HG03439 (cell line): ENCODE data around the gene PGAP6.
"Not testable (repeated sequence)": the region's sequence is repeated elsewhere in the genome, so short reads cannot be mapped to it uniquely, and the experiment has no call there.

Source experiments
- ATAC-seq: cut with Tn5 transposase; IDR thresholded peaks from one replicate; pipeline ENCODE4 v1.9.1; 2021; ENCODE audit warnings: mild to moderate bottlenecking, moderate library complexity; ENCODE audit not compliant: unreplicated experiment

PGAP6 gene, protein sequence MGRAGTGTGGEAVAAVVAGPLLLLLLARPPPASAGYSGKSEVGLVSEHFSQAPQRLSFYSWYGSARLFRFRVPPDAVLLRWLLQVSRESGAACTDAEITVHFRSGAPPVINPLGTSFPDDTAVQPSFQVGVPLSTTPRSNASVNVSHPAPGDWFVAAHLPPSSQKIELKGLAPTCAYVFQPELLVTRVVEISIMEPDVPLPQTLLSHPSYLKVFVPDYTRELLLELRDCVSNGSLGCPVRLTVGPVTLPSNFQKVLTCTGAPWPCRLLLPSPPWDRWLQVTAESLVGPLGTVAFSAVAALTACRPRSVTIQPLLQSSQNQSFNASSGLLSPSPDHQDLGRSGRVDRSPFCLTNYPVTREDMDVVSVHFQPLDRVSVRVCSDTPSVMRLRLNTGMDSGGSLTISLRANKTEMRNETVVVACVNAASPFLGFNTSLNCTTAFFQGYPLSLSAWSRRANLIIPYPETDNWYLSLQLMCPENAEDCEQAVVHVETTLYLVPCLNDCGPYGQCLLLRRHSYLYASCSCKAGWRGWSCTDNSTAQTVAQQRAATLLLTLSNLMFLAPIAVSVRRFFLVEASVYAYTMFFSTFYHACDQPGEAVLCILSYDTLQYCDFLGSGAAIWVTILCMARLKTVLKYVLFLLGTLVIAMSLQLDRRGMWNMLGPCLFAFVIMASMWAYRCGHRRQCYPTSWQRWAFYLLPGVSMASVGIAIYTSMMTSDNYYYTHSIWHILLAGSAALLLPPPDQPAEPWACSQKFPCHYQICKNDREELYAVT

DNA sequence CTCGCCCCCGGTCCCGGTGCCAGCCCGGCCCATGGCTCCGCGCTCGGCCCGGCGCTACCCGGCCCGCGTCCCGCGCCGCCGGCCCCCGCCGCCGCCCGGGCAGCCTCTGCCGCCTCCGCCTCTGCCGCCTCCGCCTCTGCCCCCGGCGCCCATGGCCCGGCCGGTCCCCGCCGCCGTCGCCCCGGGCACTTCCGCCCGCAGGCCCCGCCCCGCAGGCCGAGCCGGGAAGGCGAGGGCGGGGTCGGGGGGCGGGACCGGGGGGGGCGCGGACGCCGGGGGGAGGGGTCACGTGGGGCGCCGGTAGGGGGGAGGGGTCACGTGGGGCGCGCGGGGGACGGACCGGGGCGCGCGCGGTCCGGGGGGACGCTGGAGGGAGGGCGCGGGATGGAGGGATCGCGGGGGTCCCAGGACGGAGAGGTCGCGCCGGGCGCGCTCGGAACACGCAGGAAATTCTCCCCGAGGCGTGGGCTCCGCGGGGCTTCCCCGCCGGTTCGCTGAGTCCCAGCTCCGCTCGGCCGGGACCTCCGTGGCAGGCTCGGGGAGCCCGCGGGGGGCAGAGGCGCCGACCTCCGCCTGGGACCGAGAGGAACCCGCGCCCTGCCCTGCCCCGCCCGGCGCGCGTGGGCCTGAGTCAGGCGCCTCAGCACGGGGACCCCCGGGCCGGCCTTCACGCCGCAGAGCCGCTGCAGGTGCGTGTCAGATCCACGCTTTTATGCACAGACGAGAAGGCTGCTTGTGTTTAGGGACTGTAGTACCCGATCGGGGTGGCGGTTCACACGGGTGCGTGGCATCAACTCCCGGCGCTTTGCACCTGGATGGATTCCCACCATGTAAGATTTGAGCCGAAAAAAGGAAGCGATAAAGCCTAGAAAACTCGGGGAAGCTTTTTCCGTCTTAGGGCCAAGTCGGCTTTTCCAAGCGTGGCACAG, at the start of gene PGAP6:
TSS of gene PGAP6 (minus strand) at position 190 of the 929 bp plus-strand sequence. CDS start at position 33, 157 bp downstream.
- ATAC-seq, result peak; percentile 57

DNA sequence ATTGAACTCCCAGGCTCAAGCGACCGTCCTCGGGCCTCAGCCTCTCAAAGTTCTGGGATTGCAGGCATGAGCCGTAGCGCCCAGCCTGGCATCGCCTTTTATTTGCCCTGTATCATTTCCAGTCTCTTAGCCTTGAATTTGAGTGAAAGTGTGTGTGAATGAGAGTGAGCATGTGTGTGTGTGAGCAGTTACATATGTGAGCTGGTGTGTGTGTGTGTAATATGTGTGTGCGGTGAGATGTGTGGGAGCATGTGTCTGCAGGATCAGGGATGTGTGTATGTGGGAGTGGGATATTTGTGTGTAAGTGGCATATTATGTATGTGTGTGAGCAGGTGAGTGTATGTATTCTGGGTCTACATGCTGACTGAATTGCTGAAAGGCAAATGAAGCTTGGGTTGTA, 49.1 kb upstream of the PGAP6 start:
- no peak for ATAC-seq

DNA sequence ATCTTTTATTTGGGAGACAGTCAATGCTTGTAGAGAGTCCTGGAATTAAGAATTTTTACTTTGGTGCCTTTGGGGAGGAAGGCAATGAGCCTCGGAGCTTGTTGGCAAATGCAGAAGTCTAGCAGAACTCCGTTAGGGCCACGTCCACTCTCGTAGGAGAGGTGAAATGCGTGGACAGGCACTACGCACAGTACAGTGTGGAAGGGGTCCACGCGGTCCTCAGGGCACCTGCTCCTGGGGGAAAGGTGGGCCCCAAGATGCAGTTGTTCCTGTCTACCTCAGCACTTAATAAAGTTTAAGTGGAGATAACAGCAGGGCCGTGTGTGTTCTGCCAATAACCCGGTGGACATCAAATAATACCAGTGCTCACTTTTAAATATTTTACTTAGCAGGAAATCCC, 45.5 kb upstream of the PGAP6 start:
- ATAC-seq, result no peak

DNA sequence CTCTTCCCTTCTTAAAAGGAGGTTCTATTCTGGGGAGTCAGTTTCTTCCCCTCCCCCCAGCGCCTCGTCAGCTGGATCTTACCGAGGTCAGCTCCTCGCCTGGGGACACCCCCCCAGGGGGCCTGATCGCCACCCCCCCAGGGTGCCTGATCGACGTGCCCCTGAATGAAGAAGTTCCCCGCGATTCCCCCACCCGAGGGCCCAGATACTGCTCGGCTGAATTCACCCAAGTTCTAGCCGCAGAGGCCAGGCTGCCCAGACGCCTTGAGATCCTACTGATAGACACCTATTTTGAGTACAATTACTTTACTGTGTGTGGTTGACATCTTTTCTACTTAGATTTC, 45.1 kb upstream of the PGAP6 start:
- no peak for ATAC-seq

DNA sequence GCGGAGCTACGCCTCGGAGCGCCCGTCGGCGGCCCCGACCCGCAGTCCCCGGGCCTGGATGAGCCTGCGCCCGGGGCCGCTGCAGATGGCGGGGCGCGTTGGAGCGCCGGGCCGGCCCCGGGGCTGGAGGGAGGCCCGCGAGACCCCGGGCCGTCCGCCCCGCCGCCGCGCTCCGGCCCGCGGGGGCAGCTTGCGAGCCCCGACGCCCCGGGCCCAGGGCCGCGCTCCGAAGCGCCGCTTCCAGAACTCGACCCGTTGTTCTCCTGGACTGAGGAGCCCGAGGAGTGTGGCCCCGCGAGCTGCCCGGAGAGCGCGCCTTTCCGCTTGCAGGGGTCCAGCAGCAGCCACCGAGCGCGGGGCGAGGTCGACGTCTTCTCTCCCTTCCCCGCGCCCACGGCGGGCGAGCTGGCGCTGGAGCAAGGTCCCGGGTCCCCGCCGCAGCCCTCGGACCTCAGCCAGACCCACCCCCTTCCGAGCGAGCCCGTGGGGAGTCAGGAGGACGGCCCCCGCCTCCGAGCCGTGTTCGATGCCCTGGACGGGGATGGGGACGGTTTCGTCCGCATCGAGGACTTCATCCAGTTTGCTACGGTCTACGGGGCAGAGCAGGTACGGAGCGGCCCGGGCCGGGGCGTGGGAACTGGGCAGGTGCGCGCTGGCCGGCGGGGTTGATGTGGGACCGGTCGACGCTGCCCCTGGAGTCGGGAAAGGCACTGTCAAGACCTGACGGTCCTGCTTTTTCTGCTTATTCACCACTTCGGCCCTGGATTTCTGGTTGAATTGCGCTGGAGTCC, 44.5 kb upstream of the PGAP6 start:
- ATAC-seq, result peak; percentile 15

DNA sequence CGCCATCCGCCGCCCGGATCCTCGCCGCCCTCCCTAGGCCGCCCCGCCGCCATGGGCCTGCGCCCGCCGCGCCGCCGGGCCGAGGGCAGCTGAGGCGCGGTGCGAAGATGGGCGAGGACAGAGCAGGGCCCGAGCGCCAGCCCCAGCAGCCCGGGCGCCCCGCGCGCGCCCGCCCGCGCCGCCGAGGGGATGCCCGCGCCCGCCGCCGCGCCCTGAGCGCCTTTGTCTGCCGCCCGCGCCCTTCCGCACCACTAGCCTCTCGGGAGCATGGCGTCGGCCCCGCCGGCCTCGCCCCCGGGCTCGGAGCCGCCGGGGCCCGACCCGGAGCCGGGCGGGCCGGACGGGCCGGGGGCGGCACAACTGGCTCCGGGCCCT, 43.9 kb upstream of the PGAP6 start:
- peak; percentile 46 for ATAC-seq

DNA sequence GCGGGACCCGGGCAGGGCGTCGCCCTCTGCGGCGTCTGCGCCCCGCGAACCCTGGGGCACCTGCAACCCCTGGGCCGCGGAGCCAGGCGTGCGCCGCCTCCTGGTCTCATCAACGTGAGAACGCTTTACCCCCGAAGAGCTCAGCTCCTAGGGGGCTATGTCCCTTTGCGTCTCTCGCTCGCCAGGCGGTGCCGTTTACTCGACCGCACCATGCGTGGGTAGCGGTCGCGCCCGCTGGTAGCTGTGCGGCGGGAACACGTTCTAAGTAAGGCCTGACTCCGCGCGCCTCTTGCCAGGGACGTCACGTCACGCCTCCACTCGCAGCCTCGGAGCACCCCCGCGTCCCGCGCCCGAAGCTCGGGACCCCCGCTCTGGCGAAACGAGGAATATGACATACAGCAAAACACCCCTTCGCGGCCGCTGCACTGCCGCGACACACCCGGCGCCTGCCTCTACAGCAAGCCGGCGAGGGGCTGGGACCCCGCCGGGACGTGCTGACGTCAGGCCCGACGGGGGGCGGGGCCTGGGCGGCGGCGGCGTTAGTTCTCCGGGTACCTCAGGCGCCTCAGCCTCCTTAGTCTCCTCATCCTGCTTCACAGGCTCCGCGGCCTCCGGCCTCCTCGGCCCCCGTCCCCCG, 43.4 kb upstream of the PGAP6 start, which contains the start of gene RAB11FIP3:
TSS of gene RAB11FIP3 (plus strand) at position 568 of the 637 bp plus-strand sequence. CDS start 358 bp downstream, outside the sequence.
- peak; percentile 81 for ATAC-seq

DNA sequence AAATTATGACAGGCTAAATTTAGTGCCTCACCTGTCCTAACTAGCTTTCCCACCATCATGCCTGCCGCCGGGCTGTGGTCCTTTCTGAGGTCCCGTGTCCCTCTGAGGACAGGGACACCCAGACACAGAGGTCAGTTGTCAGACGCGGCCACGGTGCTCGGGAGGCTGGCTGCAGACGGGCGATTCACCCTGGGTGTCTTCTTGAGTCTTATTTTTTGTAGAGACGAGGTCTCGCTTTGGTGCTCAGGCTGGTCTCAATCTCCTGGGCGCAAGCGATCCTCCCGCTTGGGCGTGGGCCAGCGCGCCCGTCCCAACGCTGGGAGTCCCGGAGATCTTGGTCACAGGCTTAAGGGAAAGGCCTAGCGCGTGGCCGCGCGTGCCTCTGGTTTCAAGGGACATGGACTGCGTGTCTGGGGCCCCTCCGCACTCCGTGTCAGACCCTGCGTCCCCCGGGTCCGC, 42.9 kb upstream of the PGAP6 start:
- no peak for ATAC-seq

DNA sequence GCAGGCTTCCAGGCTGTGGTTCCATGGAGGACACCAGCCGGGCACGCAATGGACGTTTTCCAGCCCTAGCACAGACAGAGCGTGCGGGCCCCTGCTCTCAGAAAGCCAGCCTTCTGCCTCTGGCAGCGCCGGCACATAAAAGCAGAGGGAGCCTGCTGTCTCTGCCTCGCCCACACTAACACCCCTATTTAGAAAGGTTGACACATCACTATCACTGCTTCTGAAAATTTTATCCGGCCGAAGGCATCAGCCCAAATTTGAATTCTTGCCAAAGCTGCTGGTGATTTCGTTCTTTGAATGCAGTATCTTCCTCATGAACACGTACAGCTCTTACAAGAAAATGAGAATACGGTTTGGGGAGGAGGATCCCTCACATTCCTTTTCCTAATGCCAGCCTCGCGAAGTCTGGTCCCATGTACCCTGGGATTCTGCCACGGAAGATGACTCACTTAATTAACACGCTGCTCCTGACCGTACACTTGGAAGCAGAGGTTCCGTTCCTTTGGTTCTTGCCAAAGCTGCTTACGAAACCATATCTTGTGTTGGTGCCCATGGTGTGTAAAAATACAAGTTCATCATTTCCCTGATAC, 42.4 kb upstream of the PGAP6 start:
- ATAC-seq, result no peak

DNA sequence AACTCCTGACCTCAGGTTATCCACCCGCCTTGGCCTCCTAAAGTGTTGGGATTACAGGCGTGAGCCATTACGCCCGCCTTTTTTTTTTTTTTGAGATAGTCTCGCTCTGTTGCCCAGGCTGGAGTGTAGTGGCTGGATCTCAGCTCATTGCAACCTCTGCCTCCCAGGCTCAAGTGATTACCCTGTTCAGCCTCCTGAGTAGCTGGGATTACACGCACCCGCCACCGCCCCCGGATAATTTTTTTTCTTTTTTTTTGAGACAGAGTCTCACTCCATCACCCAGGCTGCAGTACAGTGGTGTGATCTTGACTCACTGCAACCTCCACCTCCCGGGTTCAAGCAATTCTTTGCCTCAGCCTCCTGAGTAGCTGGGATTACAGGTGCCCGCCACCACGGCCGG, 40.4 kb upstream of the PGAP6 start:
- not testable (repeated sequence) for ATAC-seq

DNA sequence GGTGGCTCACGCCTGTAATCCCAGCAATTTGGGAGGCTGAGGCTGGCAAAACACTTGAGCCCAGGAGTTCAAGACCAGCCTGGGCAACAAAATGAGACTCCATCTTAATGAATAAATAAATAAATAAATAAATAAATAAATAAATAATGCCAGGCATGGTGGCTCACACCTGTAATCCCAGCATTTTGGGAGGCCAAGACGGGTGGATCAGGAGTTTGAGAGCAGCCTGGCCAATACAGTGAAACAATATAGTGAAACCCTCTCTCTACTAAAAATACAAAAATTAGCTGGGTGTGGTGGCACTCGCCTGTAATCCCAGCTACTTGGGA, 33.4 kb upstream of the PGAP6 start:
- ATAC-seq, result not testable (repeated sequence)

DNA sequence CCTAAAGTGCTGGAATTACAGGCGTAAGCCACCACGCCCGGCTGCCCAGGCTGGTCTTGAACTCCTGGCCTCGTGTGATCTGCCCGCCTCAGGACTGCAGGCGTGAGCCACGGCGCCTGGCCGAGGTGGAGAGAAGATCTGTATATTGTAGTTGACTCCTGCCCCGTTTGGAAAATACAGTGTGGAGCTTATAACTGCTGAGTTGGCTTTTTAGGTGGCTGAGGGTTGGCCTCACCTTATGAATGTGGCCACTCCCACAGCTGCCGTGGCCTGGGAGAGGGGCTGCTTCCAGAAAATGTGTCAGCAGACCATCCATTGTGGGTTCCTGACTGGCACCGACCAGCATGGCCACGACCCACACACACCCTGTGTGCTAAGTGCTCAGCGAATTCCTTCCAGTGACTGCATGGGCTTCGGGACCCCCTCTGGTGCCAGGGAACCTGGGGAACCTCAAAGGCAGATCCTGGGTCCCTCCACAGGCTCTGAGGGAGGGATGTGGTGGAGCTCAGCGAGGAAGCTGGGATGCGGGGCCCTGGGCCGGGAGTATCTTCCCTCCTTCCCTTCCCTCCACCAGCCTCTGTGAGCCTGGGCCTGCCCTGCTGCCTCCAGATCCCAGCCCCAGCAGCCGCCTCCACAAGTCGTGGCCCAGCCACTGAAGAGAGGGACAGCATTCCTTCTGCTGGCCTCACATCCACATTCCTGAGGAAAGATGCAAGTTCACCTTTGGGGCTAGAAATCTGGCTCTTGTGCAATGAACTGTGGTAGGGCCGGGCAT, 32.8 kb upstream of the PGAP6 start:
- ATAC-seq, result no peak

DNA sequence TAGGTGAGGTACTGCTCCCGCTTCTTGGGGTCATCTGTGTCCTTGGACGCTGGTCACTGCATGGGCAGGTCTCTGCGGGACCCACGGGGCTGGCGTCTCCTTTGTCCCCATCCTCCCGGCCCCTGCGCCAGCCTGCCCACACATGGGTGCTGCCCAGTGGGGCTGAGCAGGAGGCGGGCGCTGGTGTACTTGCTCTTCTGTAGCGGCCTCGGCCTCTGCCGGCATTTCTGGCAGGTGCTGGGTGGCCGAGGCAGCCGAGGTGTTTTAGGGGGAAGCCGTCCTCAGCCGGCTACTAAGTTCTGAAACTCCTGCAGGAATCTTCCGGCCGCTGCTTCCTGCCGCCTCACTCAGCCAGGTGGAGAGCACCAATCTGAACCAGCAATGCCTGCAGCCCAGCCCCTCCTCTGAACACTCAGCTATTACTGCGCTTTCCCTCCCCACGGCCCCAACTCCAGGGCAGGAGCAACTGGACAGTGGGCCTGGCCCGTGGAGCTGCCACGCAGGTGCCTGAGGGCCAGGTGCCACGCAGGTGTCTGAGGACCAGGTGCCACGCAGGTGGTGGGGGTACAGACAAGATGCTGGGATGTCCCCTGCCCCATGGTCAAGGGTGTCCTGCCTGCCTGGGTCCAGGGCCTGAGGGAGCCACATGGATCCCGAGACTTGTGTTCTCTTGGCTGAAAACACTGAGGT, 29.9 kb upstream of the PGAP6 start:
- no peak for ATAC-seq

DNA sequence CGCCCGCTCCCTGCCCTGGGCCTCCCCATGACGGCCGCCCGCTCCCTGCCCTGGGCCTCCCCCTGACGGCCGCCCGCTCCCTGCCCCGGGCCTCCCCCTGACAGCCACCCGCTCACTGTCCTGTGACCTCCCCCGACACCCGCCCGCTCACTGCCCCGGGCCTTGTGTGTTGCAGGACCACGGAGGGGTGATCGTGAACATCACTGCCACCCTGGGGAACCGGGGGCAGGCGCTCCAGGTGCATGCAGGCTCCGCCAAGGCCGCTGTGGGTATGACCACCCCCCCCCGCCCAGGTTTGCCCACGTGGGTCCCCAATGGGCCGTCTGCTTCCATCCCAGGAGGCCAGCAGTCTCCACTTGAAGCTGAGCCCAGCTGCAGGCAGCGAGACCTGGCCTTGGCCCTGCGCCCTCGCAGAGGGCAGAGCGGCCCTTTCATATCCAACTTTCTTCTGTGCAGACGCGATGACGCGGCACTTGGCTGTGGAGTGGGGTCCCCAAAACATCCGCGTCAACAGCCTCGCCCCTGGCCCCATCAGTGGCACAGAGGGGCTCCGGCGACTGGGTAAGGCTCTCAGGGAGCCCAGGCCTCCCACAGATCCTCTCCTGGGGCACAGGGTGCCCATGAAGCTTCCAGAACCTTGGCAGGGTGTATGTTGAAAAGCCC, 28.9 kb upstream of the PGAP6 start:
- no peak for ATAC-seq

DNA sequence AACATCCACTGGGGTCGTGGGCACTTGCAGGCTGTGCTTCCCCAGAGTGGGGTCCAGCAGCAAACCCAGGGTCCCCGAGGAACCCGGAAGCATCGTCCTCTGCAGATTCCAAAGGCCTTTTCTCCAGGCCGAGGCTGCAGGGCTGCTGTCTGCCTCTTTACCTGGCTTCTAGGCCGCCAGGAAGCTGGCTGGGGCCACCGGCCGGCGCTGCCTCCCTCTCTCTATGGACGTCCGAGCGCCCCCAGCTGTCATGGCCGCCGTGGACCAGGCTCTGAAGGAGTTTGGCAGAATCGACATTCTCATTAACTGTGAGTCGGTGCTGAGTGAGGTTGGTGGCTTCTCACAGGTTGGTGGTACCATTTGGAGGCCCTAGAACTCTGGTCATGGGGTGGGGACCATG, 25.5 kb upstream of the PGAP6 start:
- no peak for ATAC-seq

DNA sequence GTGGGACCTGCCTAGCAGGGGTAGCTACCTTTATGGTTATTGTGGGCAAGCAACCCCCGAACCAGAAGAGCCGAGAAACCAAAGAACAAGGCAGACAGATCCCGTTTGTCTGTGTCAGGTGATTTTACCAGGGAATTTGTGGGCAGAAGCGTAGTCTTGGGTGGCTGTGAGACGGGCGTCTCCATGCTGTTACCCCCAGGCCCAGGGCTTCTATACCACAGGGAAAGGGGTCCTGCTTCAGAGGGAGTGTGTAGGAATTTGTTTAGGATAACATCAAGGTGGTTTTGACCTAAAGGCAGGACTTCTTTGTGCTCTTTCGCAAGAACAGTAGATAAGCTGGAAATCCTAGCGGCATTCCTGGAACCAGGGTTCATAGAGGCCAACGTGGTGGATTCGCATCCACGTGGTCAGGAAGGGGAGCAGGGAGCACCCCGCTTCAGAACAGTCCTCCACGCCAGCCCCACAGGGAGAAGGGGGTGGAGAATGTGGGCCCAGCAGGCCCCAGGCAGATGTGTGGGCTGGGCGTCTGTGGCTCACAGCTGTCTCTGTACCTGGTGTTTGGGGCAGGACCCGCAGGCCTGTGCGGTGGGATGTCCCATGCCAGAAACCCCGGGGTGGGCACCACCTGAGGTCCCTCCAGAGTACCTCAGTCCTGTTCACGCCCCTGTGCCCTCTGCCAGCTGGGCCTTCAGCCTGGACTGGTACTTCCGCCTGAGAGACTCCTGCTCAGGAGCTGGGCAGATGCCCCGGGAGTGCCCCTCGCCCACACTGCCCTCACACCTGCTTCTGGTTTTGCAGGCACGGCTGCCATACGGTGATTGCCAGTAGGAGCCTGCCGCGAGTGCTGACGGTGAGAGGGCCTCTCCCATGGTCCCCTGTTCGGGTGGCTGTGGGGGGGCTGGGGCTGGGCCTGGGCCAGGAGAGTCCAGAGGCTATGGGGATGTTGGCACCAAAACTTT, 24.0 kb upstream of the PGAP6 start:
- no peak for ATAC-seq
